ENCODE results near the gene SMCHD1.
"Not testable (repeated sequence)": the region's sequence is repeated elsewhere in the genome, so short reads cannot be mapped to it uniquely, and the experiment has no call there.

SMCHD1 gene

GRCh38 chr18:2657788-2658458 lies 2.4 kb downstream of the SMCHD1 start:
- DNase-seq = no peak

GRCh38 chr18:2660849-2661248 lies 5.3 kb downstream of the SMCHD1 start:
- not testable (repeated sequence) for DNase-seq

- not testable (repeated sequence) for DNase-seq
Observed at GRCh38 chr18:2662288-2662687, 6.8 kb downstream of the SMCHD1 start.

GRCh38 chr18:2662990-2663389 lies 7.5 kb downstream of the SMCHD1 start:
- no peak for DNase-seq

- no peak for DNase-seq
Observed at GRCh38 chr18:2672410-2672809, 16.9 kb downstream of the SMCHD1 start.

GRCh38 chr18:2672872-2673271 lies 17.3 kb downstream of the SMCHD1 start:
- no peak for DNase-seq

GRCh38 chr18:2678933-2679332 lies 23.4 kb downstream of the SMCHD1 start:
- DNase-seq = not testable (repeated sequence)

- no peak for DNase-seq
Observed at GRCh38 chr18:2680216-2680792, 24.8 kb downstream of the SMCHD1 start.

GRCh38 chr18:2681993-2682603 lies 26.6 kb downstream of the SMCHD1 start:
- no peak for DNase-seq

- DNase-seq = no peak
Observed at GRCh38 chr18:2683055-2683454, 27.5 kb downstream of the SMCHD1 start.

GRCh38 chr18:2686349-2686968 lies 30.9 kb downstream of the SMCHD1 start:
- no peak for DNase-seq

GRCh38 chr18:2687390-2688001 lies 32.0 kb downstream of the SMCHD1 start:
- no peak for DNase-seq

- no peak for DNase-seq
Observed at GRCh38 chr18:2692508-2692907, 37.0 kb downstream of the SMCHD1 start.

- DNase-seq = no peak
Observed at GRCh38 chr18:2697184-2697583, 41.7 kb downstream of the SMCHD1 start.

GRCh38 chr18:2699001-2699400 lies 43.5 kb downstream of the SMCHD1 start:
- DNase-seq = no peak

GRCh38 chr18:2704541-2704940 lies 49.0 kb downstream of the SMCHD1 start:
- no peak for DNase-seq

- no peak for DNase-seq
Observed at GRCh38 chr18:2706903-2707302, 51.4 kb downstream of the SMCHD1 start.

GRCh38 chr18:2707551-2708168 lies 52.1 kb downstream of the SMCHD1 start:
- no peak for DNase-seq

GRCh38 chr18:2709316-2709715 lies 53.8 kb downstream of the SMCHD1 start:
- DNase-seq = no peak

- DNase-seq = no peak
Observed at GRCh38 chr18:2714140-2714539, 58.6 kb downstream of the SMCHD1 start.

GRCh38 chr18:2715990-2716389 lies 60.5 kb downstream of the SMCHD1 start:
- DNase-seq = no peak

- no peak for DNase-seq
Observed at GRCh38 chr18:2716394-2717326, 61.1 kb downstream of the SMCHD1 start.

Measured in DMS79 treated with DMSO at 0.1 percent for 48 hours (cell line).